NOMO-1 treated with dmso at 0.1 percent for 144 hours (cell line): ENCODE measurements around the gene BAG3.
"Not testable (repeated sequence)": the region's sequence is repeated elsewhere in the genome, so short reads cannot be mapped to it uniquely, and the experiment has no call there.

Experiments used
- DNase-seq: peaks from one replicate; lab custom pipeline; 2025; ENCODE audit not compliant: unreplicated experiment; lab: John Stamatoyannopoulos, UW

Gene BAG3

DNA sequence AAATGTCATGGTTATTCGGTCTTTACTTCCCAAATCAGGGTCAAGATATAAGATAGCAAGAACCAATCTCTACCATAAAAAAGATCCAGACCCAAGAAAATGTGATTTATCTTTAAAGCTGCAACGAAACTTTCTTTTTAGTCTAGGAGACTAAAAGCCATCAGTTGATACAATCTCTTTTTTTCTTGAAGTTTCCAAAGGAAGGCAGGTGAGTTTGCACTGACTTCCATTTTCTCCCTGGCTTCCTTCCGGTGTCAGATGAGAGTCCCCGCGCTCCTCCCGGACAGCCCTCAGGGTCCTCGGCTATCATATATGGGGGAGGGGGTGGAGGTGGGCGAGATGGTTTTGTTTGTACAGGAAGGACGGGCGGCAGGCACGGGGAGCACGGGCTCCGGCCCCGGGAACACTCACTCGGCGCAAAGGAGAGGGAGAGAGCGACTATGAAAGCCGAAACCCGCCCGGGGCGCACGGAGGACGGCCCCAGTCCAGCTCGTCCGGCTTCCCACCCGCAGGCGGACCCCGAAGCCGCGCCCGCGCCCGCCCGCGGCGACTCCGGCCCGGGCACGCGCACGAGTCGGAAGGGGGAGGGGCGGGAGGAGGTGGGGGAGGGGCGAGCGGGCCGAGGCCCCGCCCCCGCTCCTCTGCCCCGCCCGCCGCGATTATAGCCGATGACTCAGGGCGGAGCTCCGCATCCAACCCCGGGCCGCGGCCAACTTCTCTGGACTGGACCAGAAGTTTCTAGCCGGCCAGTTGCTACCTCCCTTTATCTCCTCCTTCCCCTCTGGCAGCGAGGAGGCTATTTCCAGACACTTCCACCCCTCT, at the start of gene BAG3:
Gene BAG3 (plus strand): TSS at position 689 of the 822 bp plus-strand sequence. CDS start 296 bp downstream, outside the sequence.
- peak; percentile 62 for DNase-seq

DNA sequence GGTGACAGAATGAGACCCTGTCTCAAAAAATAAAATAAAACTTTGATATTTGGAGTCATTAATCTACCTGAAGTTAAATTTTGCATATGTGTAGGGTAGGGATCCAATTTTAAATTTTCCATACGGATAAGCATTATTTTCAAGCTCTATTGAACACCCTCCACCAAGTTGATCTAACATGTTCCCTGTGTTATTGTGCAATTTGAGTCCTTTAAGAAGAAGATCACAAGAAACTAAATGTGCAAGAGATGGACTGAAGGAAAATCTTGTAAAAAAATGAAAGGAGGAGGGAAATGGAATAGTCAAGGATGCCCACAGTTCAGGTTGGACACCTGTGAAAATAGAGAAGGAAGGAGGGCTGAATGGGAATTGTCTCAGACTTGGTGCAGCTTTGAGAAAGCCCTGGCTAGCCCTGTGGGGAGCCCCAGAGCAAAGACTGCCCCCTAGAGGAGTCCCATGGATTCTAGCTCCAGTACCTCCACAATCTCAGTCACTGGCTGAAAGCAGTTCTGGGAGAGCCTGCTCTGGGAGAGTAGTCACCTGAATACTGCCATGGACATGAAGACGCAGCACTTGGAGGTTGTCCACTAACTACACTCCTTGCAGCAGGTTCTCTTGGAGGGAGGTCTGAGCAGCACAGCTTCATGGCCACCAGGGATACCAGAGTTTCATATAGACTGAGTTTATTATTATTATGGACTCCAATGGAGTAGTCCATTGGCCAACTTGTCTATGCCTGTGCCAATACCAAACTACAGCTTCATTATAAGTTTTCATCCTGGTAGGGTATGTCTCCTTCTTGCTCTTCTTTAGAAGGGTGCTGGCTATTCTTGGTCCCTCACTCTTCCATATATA, 48.7 kb upstream of the BAG3 start:
- no peak for DNase-seq

DNA sequence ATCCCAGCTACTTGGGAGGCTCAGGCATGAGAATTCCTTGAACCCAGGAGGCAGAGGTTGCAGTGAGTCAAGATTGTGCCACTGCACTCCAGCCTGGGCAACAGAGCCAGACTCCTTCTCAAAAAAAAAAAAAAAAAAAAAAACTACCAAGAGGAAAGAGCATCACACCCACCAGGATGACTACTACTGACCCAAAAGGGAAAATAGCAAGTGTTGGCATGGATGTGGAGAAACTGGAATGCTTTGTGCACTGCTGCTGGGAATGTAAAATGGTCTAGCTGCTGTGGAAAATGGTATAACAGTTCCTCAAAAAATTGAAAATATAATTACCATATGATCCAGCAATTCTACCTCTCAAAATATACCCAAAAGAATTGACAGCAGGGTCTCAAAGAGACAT, 46.7 kb upstream of the BAG3 start:
- no peak for DNase-seq

DNA sequence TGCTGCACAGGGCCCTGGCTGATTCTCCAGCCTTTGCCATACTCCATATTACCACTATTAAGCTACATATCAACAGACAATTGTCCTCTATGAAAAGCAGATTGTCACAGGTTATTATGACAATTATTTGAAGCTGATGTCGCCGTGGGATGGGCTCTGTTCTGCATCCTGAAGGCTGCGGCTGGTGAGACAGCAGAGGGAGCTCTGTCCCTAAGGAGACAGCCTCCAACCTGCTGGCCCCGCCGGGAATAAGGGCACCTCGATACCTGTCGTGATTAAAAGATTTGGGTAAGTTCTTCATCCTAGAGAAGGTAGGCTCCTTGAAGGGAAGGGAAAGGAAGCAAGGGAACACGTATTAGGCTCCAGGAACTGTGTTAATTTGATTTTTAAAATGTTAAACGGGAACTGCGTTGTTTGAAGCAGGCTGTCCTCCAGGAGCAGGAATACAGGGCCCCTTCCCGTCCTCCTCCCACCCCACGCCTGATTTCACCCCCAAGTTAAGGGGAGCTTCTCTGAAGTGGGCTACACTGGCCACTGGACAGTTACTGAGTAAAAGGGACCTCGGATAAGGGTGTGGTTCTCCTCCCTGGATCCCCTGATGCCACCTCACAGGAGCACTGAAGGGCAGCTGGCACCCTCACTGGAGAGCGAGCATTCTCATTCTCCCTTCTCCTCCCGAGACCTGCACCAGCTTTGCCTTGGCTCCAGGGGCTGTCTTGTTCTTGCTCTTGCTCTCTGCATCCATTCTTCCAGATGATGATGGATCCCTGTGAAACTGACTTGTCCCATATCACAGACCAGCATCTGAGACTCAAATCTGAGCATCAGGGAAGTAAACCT, 42.6 kb upstream of the BAG3 start:
- DNase-seq = no peak

DNA sequence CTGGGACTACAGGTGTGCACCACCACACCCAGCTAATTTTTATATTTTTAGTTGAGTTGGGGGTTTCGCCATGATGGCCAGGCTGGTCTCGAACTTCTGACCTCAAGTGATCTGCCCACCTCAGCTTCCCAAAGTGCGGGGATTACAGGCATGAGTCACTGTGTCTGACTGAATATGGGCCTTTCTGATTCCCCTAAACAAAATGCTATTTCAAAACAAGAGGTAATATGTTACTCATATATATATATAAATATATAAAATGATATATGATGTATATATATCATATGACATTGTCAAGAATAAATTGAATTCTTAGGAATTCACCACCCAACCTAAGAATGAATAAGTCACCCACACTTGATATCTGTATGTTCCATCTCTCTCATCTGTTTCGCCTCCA, 41.7 kb upstream of the BAG3 start:
- no peak for DNase-seq

DNA sequence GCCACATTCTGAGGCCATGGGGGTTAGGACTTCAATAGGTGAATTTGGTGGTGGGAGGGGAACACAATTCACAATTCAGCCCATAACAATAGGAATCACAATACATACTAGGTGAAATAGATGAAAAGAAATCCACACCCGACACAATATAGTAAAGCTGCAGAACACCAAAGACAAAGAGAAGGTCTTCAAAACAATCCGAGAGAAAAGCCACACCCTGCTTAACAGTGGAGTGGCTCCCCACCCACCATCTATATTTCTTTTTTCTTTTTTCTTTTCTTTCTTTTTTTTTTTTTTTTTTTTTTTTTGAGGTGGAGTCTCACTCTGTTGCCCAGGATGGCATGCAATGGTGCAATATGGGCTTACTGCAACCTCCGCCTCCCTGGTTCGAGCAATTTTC, 39.7 kb upstream of the BAG3 start:
- no peak for DNase-seq

DNA sequence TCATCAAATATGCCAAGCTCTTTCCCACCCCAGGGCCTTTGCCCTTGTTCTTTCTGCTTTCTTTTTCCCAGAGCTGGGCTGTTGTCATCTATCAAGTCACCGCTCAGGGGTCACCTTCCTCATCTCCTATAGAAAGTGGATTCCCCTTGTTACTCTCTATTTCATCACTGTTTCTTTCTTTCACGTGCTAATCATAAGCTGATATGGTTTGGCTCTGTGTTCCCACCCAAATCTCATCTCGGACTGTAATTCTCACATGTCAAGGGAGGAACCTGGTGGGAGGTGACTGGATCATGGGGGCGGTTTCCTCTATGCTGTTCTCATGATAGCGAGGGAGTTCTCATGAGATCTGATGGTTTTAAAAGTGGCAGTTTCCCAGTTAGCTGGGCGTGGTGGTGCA, 37.4 kb upstream of the BAG3 start:
- DNase-seq = no peak

DNA sequence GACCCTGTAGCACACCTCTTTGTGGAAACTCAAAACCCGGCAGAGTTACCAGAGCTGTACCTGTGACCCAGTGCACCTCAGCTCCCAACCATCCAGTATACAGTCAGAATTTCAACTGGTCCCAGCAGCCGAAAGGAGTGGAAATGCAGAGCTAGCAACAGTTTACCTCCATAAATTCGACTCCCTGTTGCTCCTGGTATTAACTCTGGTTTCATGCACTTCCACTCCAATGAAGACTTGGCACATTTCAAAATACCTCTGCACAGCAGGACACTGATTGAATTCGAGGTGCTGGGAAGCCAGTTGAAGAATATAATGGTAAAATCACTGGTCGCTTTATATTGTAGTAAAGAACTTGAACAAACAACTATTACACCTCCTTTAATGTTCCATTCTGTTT, 36.5 kb upstream of the BAG3 start:
- DNase-seq = no peak

DNA sequence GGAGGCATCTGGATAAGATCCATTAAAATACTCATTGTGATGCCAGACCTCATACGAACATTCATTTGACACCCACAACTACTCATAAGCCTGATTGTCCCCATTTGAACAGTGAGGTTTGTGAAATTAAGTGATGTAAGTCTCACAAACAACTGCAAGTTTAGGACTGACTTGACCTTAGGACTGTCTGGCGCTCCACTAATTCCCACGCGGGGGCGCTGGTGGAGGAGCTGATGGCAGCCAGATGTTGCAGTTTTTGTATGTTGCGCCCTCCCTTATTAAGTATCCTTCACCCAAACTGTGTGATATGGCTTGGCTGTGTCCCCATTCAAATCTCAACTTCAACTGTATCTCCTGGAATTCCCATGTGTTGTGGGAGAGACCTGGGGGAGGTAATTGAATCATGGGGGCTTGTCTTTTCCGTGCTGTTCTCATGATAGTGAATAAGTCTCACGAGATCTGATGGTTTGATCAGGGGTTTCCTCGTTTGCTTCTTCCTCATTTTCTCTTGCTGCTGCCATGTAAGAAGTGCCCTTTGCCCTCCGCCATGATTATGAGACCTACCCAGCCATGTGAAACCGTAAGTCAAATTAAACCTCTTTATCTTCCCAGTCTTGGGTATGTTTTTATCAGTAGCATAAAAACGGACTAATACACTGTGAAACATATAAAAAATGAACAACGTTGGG, 34.2 kb upstream of the BAG3 start:
- no peak for DNase-seq

DNA sequence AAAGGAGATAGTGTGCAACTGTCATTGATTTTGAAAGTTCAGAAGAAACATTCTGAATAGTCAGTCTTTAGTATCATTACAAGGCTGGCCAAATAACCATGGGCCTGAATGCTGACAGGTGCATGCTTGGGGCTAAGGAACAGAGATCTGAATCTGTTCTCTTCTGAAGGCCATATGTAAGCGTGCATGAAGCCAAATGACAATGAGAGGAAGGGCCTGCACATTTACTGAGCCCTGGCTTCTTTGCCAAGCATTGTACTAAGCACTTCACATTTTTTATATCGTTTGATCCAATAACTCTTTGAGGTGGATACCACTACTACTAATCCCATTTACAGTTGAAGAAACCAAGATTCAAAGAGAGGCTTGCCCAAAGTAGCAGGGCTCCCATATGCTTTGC, 32.0 kb upstream of the BAG3 start:
- no peak for DNase-seq

DNA sequence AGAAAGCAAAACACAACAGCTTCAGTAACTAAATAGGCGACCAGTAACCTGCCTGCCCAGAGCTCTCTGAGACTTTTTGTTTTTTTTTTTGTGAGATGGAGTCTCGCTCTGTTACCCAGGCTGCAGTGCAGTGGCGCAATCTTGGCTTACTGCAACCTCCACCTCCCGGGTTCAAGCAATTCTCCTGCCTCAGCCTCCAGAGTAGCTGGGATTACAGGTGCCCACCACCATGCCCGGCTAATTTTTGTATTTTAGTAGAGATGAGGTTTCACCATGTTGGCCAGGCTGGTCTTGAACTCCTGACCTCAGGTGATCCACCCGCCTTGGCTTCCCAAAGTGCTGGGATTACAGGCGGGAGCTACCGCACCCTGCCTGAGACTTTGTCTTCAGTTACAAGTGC, 31.4 kb upstream of the BAG3 start:
- not testable (repeated sequence) for DNase-seq

DNA sequence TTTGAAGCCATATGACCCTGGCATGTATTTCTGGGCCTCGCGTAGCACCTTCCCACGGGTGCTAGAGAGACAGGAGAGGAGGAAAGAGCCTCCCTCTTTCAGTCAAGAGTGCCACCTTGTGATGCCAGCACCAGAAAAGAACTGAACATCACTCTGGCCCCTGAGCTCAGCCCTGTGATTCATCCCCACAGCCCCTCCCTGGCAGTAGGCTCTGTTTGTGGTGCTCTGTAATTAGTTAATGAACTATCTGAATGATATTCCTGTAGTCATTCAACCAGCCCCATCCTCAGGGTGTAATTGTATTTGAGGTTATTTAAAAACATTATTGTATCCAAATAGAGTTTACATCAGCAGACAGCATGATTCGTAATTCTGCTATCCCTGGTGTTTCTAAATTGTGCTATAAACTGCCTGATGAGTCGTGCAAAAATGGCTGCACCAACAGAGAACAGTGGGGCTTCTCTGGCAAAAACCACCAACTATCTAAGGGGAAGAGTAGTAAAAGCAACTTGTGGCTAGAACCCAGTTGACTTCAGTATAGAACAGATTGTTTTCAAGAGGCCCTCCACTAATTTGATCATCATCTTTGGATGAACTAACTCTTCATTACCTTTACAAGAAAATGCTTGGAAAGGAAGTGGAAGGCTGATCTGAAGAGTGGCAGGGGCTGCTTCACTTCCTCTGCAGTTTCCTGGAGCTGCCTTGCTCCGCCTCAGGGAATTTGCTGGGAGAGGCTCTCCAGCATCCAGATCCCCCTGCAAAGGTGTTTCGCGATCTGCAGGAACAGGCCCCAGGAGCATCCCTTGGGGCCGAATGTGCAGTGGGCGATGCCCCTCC, 30.7 kb upstream of the BAG3 start:
- DNase-seq = no peak

DNA sequence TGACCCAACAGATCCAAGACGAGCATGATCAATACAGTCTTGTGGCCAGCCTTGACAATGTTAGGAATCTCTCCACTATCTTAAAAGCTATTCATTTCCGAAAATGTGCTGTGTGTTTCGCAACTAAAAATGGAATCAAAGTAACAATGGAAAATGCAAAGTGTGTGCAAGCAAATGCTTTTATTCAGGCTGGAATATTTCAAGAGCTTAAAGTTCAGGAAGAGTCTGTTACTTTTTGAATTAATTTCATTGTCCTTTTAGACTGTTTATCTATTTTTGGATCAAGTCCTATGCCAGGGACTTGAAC, 30.1 kb upstream of the BAG3 start:
- no peak for DNase-seq

DNA sequence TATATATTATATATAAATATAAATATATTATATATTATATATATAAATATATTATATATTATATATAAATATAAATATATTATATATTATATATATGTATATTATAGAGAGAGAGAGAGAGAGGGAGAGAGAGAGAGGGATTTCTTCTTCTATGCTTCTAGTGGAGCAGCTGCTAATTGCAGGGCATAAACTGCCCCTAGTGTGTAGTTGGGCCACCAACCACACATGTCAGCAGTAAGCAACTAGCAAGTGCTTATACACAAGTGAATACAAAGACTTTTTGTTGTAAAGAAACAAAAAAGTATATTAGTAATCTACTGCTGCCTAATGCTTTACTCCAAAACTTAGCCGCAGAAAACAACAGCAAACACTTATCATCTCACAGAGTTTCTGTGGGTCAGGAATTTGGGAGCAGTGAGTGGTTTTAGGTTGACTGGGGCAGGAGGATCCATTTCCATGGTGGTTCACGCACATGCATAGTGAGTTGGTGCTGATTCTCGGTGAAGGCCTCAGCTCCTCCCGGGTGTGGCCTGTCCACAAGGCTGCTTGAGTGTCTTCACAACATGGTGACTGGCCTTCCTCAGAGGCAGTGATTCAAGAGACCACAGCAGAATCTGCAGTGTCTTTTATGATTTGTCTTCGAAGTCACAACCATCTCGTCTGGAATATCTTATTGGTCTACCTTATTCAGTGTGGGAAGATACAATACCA, 25.5 kb upstream of the BAG3 start:
- DNase-seq = no peak

DNA sequence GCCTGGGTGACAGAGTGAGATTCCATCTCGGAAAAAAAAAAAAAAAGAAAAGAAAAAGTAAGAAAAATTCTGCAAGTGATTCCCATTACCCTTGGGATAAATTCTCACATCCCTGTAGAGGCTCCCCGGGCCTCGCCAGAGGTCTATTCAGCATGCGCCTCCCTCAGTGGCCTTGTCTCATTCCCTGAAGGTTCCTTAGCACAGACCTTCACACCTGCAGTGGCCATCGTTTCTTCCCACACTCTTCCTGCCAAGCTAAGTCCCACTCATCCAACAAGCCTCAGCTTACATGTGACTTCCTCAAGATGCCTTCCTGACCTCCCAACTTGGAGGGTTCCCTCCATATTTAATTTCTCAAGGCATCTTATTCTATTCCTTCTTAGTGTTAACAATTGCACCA, 20.9 kb upstream of the BAG3 start:
- DNase-seq = no peak

DNA sequence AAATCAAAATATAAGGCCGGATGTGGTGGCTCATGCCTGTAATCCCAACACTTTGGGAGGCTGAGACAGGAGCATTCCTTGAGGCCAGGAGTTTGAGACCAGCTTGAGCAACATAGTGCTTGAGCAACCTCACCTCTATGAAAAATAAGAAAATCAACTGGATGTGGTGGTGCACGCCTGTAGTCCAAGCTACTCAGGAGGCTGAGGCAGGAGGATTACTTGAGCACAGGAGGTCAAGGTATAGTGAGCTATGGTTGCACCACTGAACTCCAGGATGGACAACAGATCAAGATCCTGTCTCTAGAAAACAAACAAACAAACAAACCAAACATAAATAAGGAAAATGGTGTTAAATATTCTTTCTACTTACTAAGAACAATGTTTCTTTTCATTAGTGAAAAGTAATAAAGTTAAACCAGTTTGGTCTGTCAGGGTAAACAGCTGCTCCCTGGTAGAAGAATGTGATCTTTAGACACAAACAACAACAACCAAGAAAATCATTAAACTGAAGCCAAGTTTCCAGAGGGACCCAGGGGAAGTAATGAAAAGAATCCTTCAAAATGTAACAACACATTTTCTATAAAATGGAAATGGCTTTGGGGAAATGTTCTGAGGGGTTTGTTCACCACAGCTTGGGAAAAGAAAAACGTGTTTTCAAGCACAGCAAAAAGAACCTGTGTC, 17.5 kb upstream of the BAG3 start:
- DNase-seq = no peak

DNA sequence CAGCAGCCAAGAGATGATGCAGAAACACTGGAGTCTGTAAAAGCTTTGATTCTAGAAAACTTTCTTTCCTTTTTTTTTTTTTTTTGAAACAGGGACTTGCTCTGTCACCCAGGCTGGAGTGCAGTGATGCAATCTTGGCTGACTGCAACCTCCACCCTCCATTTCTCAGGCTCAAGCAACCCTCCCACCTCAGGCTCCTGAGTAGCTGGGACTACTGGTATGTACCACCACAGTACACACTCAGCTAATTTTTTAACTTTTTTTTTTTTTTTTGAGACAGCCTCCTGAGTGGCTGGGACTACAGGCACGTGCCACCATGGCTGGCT, 17.0 kb upstream of the BAG3 start:
- DNase-seq = no peak

DNA sequence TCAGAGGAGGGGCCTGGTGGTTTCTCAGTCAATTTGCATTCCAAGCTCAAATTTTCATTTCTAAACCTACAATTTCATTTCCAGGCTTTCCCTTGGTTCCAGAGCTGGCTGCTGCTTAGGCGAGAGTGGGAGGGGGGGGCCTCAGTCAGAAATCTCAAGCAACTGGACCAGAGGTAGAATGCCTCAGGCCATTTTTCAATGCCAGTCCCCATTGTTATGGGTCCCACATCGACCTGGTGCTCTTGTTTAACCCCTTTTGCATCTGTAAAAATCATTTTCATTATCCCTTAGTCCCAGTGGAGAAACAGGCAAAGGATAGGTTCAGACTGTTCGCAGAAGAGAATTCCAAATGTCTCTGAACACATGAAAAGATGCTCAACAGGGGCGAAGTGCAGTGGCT, 13.5 kb upstream of the BAG3 start:
- no peak for DNase-seq

DNA sequence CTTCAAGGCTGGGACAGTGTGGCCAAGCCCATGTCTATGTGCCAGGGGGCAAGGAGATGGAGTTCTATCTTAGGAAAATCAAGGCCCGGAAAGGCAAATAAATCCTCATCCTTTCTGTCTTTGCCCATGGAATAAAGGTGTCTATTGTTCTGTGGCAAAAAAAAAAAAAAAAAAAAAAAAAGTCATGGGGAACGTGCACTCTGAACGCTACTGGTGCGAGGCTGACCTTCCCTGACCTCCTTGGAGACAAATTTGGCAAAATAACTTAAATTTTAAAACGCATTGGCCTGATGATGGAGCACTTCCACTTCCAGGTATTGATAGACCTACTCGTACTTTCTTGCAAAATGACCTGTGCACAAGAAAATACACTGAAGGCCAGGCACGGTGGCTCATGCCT, 12.2 kb upstream of the BAG3 start:
- no peak for DNase-seq
